Stimulated activated CD4-positive, alpha-beta T cell treated with anti-CD3 and anti-CD28 coated beads, TNF-alpha, amount 100 ng/mL, for 4 hours (primary cell): Measurements from ENCODE around the gene SIRPG.
"Not testable (repeated sequence)": the region's sequence is repeated elsewhere in the genome, so short reads cannot be mapped to it uniquely, and the experiment has no call there.

Experiments used
- DNase-seq, 3 experiments: peaks; one replicate each; pipeline ENCODE4 v3.0.0-alpha.2; 2020; ENCODE audit warnings: low read depth in 3 of 3

SIRPG gene

DNA sequence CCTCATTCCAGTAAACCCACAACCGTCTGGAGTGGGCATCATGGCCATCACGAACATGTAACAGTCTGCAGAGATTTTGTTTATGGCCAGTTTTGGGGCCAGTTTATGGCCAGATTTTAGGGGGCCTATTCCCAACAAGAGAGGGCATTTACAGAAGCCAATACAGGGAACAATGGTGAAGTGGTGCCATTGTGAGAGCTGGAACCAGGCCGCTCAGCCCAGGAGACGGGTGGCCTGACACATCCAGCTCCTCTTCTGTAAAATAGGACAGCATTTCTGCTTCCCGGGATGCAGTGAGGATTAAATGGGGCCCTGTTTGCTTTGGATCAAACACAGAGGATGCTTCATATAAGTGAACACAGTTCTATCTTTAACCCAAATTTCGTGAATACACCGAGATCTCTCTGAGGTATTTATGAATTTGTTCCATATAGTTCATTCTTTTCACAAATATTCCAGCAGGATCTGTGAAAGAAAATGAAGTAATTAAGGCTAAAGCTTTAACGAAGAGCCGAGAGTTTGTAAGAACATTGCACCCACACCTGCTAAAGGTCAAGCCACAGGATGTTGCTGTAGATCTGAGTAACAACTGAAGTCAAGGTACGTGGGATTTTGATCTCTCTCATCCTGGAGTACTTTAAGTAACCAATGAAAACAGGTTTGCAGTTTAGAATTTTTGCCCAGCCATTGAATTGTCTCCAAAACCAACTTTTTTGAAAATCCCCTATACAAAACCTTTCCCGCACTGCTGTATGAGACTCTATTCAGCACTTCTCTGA lies 14.5 kb upstream of the SIRPG start:
- DNase-seq: no peak

GRCh38 chr20:1669304-1669703 lies 11.7 kb upstream of the SIRPG start:
- no peak for DNase-seq

- DNase-seq: no peak
These were observed 10.0 kb upstream of the SIRPG start for GRCh38 chr20:1667502-1668085.

- no peak for DNase-seq
These were observed 9.2 kb upstream of the SIRPG start for GRCh38 chr20:1666802-1667201.

- DNase-seq: no peak
These were observed 7.8 kb upstream of the SIRPG start for GRCh38 chr20:1665345-1665744.

DNA sequence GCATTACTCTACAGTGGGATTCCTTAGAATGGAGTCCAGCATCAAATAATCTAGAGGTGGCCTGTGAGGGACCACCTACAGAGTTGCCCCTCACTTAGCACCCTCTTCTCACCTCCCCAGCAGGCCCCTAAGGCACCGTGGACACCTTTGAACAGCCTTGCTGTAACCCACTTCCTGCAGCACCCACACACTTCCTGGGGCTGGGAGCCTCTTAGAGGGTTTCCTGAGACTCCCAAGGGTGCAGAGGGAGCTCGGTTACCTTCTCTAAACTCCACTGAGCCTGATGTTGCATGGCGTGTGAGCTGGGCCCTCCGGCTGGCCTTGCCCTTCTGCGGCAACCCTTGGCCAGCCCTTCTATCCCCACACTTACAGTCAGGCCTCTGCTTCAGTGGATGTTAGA lies 7.3 kb upstream of the SIRPG start:
- DNase-seq: peak in 2 of 3 experiments; percentile 36 to 50

GRCh38 chr20:1663917-1664316 lies 6.3 kb upstream of the SIRPG start:
- no peak for DNase-seq

DNA sequence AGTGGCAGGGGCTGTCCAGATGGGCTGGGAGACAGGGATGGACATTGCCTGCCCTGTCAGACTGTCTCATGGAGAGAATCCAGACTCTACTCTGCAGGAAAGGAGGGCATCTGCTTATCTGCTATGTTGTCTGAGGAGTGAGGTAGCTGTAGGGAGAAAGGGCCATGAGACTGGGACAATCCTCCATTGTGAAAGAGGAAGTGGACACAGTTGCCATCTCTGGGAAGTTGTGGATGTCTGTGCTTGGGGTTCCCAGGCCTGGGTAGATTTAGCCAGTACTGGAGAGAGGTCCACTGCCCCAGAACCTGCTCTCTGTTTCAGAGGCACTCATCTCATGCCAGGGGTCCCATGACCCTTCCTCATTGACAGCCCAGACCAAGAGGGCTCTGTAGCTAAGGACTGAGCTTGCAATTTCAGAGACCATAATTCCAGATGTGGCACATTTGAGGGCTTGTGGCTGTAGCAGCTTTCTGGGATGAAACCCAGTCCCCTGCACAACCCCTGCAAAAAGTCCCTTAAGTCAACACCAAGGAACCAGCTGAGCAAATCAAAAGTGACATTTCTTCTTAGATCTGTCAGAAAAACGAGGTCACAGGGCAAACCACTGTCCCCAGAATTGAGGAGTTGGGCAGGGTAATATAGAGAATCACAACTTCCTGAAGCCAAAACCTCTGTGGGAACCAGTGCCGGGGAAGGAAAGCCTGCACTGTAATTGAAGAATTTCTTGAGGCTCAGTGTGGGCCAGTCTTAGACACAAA lies 4.1 kb upstream of the SIRPG start:
- no peak for DNase-seq

DNA sequence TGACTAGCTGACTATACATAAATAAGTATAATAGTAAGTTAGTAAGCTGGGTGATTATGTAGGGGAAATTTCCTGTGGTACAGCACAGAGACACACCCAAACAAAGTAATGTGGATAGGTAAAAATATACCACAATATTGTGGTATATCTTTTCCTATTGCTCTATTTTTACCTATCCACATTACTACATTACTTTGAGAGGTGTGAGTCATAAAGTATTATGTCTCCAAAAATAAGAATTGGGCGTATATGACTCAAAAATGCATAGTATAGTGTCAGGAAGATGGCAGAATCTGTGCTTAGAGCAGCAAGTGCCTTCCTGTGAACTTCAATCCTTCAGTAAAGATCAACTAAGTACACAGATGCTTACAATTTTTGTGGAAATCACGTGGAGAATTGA lies 2.7 kb upstream of the SIRPG start:
- DNase-seq: no peak

GRCh38 chr20:1656844-1657243 lies 735 bp downstream of the SIRPG start:
- DNase-seq: no peak

DNA sequence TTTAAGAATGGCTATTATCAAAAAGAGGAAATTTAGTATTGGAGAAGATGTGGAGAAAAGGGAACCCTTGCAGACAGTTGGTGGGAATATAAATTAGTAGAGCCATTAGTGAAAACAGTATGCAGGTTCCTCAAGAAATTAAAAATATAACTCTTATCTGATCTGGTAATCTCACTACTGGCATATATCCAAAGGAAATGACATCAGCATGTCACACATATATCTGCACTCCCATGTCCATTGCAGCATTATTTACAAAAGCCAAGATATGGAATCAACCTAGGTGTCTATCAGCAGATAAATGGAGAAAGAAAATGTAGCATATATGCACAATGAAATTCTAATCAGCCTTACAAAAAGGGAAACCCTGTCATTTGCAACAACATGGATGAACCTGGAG lies 2.6 kb downstream of the SIRPG start:
- no peak for DNase-seq

DNA sequence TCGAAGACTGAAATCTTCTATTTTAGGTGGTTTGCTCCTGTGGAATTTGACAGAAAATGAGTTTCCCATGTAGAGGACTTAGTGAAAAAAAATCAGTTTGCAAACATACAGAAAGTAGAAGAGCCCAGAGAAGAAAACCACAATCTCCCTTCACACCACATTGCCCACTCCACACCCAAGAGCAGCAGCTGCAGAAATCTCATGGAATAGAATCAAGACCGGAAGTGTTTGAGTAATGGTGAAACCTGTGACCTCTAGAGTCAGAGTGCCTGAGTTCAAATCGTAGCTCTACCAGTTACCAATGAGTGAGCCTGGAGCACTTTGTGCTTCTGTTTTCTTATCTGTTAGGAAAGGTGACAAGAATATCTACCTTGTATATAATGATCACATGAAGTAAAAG lies 4.6 kb downstream of the SIRPG start:
- DNase-seq: no peak

GRCh38 chr20:1652104-1652503 lies 5.5 kb downstream of the SIRPG start:
- DNase-seq: no peak

DNA sequence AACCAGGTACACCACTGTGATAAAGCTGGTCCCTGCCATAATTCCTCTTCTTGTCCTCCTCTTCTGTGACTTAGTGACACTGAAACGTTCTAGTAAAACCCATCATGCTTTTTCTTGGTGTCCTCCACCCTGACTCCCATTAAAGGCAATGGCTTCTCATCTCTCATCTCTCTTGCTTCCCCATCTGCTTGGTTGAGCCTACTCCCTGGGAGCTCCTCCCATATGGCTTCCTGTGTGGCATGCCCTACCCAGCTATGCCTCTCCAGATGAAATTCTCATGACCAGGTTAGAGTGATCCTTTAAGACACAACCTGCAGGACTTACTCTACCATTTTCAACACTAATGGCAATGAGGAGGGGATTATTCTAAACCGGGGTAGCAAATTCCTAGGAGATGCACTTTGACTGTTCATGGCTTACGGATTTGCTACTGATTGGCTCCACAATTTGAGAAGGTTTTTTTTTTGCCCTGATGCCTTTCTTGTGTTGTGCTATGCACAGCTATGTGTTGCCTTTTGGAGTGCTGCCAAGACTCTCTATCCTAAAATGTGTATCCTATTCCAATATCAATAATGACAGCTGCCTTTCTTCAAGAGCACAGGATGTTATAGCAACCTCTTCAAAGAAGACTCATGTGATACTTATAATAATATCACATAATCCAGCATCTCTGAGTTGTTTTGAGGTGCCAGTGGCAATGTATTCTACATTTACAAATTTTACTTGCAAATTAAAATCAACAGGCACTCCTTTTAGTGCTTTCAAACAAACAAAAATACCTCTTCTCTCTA lies 6.1 kb downstream of the SIRPG start:
- DNase-seq: no peak

DNA sequence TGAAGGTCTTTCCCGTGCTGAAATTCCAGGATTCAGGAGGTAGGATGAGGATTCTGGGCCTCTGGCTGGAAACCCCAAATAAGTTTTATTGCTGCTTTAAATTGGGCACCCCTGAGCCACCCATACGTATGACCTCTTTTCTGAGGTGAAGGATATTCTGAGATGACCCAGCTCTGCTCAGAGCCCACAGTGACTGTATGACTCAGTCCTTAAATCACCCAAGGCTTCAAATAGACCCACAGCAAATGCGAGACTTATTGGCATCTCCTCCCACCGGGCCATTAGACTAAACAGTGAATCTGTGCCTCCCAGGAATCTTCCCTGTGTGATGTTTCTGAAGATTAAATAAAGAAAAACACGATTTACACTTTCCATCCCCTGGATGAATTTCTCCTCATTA lies 9.5 kb downstream of the SIRPG start:
- no peak for DNase-seq

GRCh38 chr20:1646975-1647431 lies 10.6 kb downstream of the SIRPG start:
- DNase-seq: no peak

- no peak for DNase-seq
These were observed 13.2 kb downstream of the SIRPG start for GRCh38 chr20:1644101-1644962.

- not testable (repeated sequence) for DNase-seq
These were observed 18.9 kb downstream of the SIRPG start for GRCh38 chr20:1638643-1639042.

DNA sequence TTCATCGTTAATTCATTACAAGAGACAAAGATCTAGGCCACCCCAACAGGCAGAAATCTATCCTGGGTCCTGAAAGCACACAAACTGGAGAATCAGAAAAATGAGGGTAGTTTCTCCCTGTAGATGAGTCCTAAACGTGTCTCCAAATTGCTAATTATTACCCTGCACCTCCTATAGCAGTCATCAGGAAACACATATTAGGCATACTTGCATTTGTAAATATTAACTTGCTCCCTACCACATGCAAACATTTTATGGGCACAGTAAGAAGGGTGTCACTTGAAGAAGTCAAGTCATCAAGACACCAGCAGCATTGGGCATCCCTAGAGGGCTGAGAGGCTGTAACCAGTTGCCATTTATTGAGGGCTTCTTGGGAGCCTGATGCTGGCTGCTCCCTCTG lies 19.8 kb downstream of the SIRPG start:
- DNase-seq: no peak

- no peak for DNase-seq
These were observed 20.4 kb downstream of the SIRPG start for GRCh38 chr20:1637226-1637625.

DNA sequence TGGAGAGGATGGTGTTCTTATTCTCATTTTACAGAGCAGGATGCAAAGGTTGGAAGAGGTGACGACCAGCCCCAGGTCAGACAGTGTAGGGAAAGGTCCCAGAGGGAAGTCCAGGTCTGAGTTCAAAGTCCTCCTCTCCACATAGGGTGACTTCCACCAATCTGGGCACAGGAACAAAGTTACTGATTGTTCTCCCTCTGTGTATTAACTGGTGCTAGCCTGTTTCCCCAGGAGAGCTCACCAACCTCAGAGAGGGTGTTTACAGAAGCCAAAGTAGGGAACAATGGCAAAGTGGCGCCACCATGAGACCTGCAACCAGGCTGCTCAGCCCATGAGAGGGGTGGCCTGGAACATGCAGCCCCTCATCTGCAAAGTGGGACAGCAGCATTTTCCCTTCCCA lies 21.0 kb downstream of the SIRPG start:
- no peak for DNase-seq
